DMS79 (cell line): ENCODE measurements around the gene ITGA2.
"Not testable (repeated sequence)": the region's sequence is repeated elsewhere in the genome, so short reads cannot be mapped to it uniquely, and the experiment has no call there.

Experiments
- DNase-seq: peaks from one replicate; lab custom pipeline; 2025; lab: John Stamatoyannopoulos, UW

The ITGA2 gene

DNA sequence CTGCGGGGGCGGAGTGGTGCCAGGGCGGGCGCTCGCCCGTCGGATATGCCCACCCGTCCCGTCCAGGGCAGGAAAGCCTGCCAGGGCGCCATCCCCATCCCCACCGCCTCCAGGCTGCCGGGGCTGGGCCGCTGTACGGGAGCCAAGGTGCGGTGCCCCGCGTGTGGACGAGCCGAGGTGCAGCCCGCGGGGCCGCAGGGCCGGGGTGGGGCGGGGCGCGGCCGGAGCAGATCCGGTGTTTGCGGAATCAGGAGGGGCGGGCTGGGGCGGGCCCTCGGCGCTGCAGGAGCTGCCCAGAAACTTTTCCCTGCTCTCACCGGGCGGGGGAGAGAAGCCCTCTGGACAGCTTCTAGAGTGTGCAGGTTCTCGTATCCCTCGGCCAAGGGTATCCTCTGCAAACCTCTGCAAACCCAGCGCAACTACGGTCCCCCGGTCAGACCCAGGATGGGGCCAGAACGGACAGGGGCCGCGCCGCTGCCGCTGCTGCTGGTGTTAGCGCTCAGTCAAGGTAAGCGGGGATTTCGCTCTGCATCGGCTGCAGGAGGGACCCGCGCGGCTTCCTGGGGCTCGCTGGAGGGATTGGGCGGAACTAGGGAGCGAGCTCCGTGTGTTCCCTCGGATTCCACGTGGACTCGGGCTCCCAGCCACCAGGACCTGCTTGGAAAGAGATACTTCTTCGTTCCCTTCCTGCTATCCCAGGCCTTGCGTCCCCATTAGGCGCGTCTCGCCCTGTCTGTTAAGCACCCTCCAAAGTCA lies at the start of gene ITGA2:
ITGA2 (plus strand) TSS at position 328 of the 756 bp plus-strand sequence; CDS start at position 445, 117 bp downstream.
- DNase-seq = no peak

GRCh38 chr5:52943285-52943684 lies 45.9 kb upstream of the ITGA2 start:
- no peak for DNase-seq

DNA sequence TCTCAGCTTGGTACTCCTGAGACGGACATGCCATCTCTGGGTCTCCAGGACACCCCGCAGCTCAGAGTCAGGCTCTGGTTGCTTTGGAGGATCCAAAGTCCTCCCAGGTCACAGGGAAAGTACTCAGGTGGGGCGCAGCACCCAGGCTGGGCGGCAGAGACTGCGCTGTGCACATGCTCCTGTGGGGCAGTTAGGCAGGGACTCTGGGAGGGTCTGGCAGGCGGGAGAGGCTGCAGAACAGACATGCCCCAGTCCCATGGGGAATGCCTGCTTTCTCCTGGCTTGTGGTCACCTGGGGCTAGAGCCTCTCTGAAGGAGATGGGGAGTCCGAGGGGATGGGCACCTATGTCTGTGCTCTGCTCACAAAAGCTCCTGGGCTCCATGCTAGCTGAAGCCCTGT lies 45.3 kb upstream of the ITGA2 start:
- no peak for DNase-seq

- no peak for DNase-seq
These were observed 44.1 kb upstream of the ITGA2 start for GRCh38 chr5:52945040-52945439.

DNA sequence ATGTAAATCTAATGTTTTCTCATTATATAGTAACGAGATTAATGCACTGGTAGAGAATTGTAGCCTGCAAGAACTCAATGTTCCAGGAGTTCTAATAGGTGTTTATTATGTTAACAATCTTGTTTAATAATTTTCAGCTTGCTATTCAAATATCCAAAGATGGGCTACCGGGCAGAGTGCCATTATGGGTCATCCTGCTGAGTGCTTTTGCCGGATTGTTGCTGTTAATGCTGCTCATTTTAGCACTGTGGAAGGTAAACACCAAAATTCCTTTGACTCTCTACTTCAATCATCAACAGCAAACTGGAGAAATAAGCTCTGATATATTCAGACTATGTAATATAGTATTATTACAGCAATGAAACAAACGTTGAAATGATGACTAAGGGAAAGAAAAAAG lies 41.9 kb upstream of the ITGA2 start:
- no peak for DNase-seq

- no peak for DNase-seq
These were observed 41.3 kb upstream of the ITGA2 start for GRCh38 chr5:52947851-52948250.

- DNase-seq = no peak
These were observed 40.6 kb upstream of the ITGA2 start for GRCh38 chr5:52948418-52949076.

DNA sequence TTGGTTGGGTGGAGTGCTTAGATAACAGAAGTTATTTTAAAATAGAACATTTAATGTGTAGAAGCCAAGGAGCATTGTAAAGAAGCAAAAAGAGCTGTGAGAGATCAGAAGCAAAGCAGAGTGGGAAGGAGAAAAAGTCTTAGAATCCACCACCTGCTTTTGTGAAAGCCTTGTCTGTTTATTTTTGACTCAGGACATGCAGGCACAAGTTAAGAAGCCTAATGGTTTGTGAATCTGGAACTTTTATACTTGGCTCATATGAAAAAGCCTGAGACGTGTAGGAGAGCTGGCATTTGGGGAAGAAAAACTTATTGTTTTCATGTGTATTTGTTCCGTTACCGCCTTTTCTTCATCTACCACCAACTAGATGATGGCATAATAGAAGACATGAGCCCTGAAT lies 38.5 kb upstream of the ITGA2 start:
- DNase-seq = no peak

GRCh38 chr5:52952483-52952882 lies 36.7 kb upstream of the ITGA2 start:
- no peak for DNase-seq

DNA sequence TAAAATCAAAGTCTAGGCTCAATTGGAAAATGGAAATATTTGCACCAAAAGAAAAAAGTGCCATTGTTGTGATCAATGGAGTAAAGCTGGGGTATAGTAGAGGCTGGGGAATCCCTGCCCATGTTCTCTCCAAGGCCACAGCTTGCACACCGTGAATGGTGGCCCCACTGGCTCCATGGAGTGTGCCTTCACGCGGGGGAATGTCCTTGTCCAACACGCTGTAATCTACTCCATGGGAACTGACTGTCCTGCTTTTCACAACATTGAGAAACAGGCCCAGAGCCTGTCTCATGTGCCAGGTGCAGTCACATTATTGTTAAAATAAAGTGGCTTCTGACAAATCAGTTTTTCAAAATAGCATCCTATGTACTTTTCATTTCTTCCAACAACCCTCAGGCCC lies 33.1 kb upstream of the ITGA2 start:
- DNase-seq = no peak

- no peak for DNase-seq
These were observed 32.0 kb upstream of the ITGA2 start for GRCh38 chr5:52956915-52957747.

DNA sequence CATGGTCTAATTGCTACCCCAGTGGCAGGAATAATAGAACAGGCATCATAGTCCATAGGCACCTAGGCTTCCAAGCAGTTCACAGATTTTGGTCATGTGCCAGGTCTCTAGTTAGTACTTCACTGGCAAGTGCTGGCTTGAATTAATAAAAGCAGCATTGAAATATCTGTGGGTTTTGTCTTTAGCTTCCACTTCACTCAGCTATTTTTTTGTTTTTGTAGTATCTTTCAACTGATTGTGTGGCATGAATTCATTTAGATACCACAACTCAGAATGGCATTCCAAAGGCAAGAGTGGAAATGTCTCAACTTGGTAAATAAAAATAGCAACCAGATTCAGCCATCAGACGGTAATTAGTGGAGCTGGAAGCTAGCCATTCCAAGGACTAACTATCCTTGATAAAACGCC lies 27.9 kb upstream of the ITGA2 start:
- peak; percentile 75 for DNase-seq

DNA sequence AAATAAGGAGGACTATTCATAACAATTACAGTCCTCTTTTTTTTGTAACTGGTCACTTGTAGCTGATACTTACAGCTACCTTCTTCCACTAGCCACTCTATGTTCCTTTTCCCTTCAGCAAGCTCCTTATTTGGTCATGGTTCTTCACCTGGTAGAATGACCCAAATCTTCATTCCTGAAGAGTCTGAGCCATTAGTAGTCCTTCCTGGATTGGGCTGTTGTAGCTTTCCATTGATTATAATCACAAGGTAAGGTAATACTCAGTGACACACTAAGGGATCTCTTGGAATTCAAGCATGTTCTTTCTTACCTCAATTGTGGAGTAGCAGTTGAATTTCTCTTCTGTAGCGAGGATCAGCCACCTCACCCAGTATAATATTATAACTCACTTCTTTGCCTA lies 25.5 kb upstream of the ITGA2 start:
- DNase-seq = no peak

DNA sequence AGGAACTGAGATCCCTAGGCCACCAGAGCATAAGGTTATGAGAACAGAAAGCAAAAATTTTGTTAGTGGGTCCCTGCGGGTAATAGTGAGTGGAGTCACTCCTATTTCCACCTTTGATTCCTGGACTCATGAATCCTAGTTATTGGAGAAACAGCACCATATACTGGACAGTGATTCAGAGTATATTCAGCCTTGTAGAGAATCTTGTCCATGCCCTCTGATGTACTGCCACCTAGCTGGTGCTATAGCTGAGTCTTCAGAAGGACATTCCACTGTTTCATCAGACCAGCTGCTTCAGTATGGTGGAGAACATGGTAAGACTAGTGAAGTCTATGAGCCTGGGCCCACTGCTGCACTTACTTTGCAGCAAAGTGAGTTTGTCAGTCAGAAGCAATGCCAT lies 25.0 kb upstream of the ITGA2 start:
- DNase-seq = no peak

- DNase-seq = not testable (repeated sequence)
These were observed 13.0 kb upstream of the ITGA2 start for GRCh38 chr5:52976157-52976556.

DNA sequence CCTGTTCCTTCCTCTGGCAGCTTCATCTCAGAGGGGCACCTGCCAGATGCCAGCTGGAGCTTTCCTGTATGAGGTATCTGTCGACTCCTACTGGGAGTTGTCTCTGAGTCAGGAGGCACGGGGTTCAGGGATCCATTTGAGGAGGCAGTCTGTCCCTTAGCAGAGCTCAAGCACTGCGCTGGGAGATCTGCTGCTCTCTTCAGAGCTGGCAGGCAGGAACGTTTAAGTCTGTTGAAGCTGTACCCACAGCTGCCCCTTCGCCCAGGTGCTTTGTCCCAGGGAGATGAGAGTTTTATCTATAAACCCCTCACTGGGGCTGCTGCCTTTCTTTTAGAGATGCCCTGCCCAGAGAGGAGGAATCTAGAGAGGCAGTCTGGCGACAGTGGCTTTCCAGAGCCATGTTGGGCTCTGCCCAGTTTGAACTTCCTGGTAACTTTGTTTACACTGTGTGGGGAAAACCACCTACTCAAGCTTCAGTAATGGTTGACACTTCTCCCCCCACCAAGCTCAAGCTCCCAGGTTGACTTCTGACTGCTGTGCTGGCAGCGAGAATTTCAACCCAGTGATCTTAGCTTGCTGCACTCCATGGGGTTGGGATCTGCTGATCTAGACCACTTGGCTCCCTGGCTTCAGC lies 11.8 kb upstream of the ITGA2 start:
- DNase-seq = no peak

GRCh38 chr5:52981507-52981906 lies 7.6 kb upstream of the ITGA2 start:
- DNase-seq = no peak

- no peak for DNase-seq
These were observed 5.2 kb upstream of the ITGA2 start for GRCh38 chr5:52983731-52984636.

- DNase-seq = no peak
These were observed 3.8 kb upstream of the ITGA2 start for GRCh38 chr5:52985306-52985705.

GRCh38 chr5:52987711-52988331 lies 1.3 kb upstream of the ITGA2 start:
- no peak for DNase-seq
